Measurements from ENCODE around the gene WRNIP1. TPM values are rescaled to one million over a fixed set of nuclear protein-coding genes. Genes with fewer than 3 reads are reported as not detected.
"Not testable (repeated sequence)": the region's sequence is repeated elsewhere in the genome, so short reads cannot be mapped to it uniquely, and the experiment has no call there.

Gene WRNIP1
- total RNA-seq, 2 donors from 2014 or later, result 34.0 to 45.3 TPM

DNA sequence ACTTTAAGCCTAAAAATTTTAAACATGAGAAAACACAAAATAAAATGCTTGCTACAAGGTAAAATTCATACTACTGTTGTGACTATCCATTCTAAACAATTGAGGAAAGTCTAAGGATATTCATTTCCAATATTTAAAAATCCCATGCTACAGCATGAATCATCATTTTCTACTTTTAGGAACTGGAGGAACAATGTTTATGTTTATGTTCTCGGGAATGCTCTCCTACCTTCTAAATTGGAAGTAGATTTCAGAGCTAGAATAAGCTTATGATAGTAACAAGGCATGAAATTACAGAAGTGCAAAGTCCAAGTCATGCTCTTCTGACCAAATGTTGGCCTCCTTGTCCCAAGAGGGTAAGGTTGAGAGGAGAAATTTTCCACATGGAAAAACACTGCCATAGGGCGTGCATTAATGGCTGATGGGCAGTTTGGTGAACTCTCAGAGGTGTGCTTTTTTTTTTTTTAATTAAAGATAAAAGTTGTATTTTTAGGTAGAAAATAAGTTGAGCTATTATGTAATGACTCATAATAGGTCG lies 8.4 kb upstream of the WRNIP1 start:
- no peak overlapping the region for H3K4me3 Mint-ChIP-seq
- DNase-seq, result no peak
- peaks cover 39% of the 10 kb centered on the region for H3K27me3 Mint-ChIP-seq
- no peaks in the 10 kb centered on the region for H3K9me3 ChIP-seq (ENCODE audit: control insufficient read depth, low read length, poor library complexity, severe bottlenecking)
- peaks cover 9% of the 10 kb centered on the region for H3K4me1 Mint-ChIP-seq
- no peaks in the 10 kb centered on the region for H3K36me3 Mint-ChIP-seq (ENCODE audit: low read depth)
- no peak overlapping the region for H3K27ac Mint-ChIP-seq
- no peak for ATAC-seq

DNA sequence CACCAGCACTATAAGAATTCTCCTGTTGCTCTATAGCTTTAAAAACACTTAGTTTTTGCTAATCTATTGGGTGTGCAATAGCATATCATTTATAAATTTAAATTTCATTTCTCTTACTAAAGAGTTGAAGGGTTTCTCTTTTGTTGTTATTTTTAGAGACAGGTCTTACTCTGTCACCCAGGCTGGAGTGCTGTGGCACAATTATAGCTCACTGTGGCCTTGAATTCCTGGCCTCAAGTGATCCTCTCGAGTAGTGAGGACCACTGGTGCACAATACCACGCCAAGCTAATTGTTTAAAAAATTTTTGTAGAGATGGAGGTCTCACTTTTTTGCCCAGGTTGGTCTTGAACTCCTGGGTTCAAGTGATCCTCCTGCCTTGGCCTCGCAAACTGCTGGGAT lies 6.2 kb upstream of the WRNIP1 start:
- H3K27ac Mint-ChIP-seq, result no peak overlapping the region
- H3K4me1 Mint-ChIP-seq, result peaks cover 7% of the 10 kb centered on the region
- no peaks in the 10 kb centered on the region for H3K9me3 ChIP-seq (ENCODE audit: control insufficient read depth, low read length, poor library complexity, severe bottlenecking)
- H3K27me3 Mint-ChIP-seq, result peaks cover 20% of the 10 kb centered on the region
- no peak overlapping the region for H3K4me3 Mint-ChIP-seq
- H3K36me3 Mint-ChIP-seq (ENCODE audit: low read depth), result no peaks in the 10 kb centered on the region
- no peak for ATAC-seq
- no peak for DNase-seq

- Mint-ChIP-seq H3K4me1 (peaks cover 14% of the 10 kb centered on the region), H3K27ac (peak overlapping the region; percentile 65), H3K27me3 (peaks cover 5% of the 10 kb centered on the region), H3K4me3 (peak overlapping the region; percentile 46), H3K36me3 (ENCODE audit: low read depth) (no peaks in the 10 kb centered on the region)
- DNase-seq (no peak), ATAC-seq (no peak)
- H3K9me3 ChIP-seq (ENCODE audit: control insufficient read depth, low read length, poor library complexity, severe bottlenecking), result no peaks in the 10 kb centered on the region
Measured at GRCh38 chr6:2760882-2761842, 4.0 kb upstream of the WRNIP1 start.

DNA sequence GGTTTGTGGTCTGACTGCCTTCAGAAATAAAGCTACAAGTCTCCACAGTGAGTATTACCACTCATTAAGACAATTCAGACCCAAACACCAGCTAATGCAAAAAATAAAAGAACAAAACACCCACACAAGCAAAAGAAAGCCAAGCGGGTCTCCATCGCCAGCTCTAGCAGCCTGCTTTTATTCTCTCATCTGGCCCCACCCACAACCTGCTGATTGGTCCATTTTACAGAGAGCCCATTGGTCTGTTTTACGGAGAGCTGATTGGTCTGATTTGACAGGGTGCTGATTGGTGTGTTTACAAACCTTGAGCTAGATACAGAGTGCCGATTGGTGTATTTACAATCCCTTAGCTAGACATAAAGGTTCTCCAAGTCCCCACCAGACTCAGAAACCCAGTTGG lies 2.3 kb upstream of the WRNIP1 start:
- not testable (repeated sequence) for H3K27me3 Mint-ChIP-seq; H3K27ac Mint-ChIP-seq; H3K4me3 Mint-ChIP-seq; H3K36me3 Mint-ChIP-seq (ENCODE audit: low read depth); DNase-seq; ATAC-seq; H3K9me3 ChIP-seq (ENCODE audit: control insufficient read depth, low read length, poor library complexity, severe bottlenecking)
- H3K4me1 Mint-ChIP-seq, result peaks cover 21% of the 10 kb centered on the region

GRCh38 chr6:2763345-2763841 lies 1.8 kb upstream of the WRNIP1 start:
- Mint-ChIP-seq H3K36me3 (ENCODE audit: low read depth) (no peaks in the 10 kb centered on the region), H3K27ac (peak overlapping the region; percentile 93), H3K27me3 (no peaks in the 10 kb centered on the region), H3K4me1 (peaks cover 26% of the 10 kb centered on the region), H3K4me3 (no peak overlapping the region)
- no peaks in the 10 kb centered on the region for H3K9me3 ChIP-seq (ENCODE audit: control insufficient read depth, low read length, poor library complexity, severe bottlenecking)
- DNase-seq (no peak), ATAC-seq (no peak)

GRCh38 chr6:2763876-2764540 lies 1.2 kb upstream of the WRNIP1 start:
- Mint-ChIP-seq H3K4me3 (peak overlapping the region; percentile 93), H3K27me3 (no peaks in the 10 kb centered on the region), H3K27ac (peak overlapping the region; percentile 93), H3K4me1 (peaks cover 31% of the 10 kb centered on the region), H3K36me3 (ENCODE audit: low read depth) (no peaks in the 10 kb centered on the region)
- no peaks in the 10 kb centered on the region for H3K9me3 ChIP-seq (ENCODE audit: control insufficient read depth, low read length, poor library complexity, severe bottlenecking)
- ATAC-seq (no peak), DNase-seq (no peak)

DNA sequence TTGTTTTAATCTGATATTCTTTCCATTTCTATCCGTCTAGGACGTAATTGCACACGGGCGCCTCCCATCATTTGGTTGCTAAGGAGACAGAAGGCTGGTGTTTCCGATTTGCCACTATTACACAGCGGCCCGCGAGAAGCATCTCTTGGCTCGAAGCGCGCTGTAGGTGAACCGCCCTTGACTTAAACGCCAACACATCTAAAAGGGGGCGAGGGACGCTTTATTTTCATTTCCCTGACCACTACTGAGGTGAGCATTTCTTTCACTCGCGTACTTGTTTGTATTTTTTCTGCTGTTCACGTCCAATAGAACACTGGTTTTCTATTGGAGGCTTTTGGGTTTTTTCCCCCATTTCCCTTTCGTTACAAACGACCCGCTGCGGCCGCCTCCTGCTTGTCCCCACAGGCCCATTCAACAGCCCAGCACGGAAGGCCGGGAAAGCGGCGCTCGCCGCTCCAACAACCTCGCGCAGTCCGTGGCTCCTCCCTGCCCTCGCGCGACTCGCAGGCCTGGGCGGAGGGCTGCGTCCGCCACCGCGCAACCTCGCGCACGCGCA lies 505 bp upstream of the WRNIP1 start:
- peak; percentile 48 for ATAC-seq
- H3K4me1 Mint-ChIP-seq, result peaks cover 31% of the 10 kb centered on the region
- H3K27me3 Mint-ChIP-seq, result no peaks in the 10 kb centered on the region
- peak overlapping the region; percentile 93 for H3K4me3 Mint-ChIP-seq
- peak; percentile 30 to 58 (median 49) for DNase-seq
- peak overlapping the region; percentile 93 for H3K27ac Mint-ChIP-seq
- no peaks in the 10 kb centered on the region for H3K9me3 ChIP-seq (ENCODE audit: control insufficient read depth, low read length, poor library complexity, severe bottlenecking)
- H3K36me3 Mint-ChIP-seq (ENCODE audit: low read depth), result no peaks in the 10 kb centered on the region

- H3K4me1 Mint-ChIP-seq, result peaks cover 37% of the 10 kb centered on the region
- ATAC-seq, result no peak
Measured at GRCh38 chr6:2765896-2766766, 938 bp downstream of the WRNIP1 start.

DNA sequence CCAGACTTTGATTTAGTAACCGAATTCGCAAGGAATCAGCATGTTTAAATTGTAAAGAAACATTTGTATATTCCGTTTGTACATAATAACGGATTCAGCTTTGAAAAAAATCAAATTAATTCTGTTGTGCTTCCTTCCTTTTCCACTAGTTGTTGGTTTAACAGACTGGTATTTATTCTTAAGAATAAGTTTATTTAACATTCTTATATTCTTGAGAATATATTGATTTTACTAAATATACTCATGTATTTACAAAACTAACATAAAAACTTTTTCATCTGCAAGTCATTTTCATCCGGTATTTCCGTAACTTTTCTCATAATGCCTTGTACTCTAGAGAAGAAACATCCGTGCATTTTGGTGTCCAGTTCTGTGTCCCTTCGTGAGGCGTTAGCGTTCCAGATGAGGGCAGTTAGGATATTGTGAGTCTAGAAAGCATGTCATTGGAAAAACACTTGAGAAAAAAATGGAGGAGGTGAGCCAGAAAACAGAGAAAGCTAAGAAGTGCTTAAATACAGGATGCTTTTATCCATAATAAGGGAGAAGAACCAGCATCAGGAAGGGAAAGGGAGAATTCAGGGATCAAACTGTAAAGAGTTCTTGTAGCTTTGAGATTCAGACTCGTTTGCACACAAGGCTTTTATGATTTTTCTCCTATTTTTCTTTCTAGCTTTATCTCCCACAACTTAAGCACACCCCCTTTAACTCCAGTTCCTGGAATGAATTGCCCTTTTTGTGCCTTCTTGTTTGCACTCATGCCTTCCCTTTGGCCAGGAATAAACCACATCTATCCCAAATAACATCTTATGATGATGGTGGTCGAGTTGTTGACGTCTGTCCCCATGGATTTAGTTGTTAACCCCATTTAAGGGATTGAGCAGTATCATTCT lies 1.8 kb downstream of the WRNIP1 start:
- Mint-ChIP-seq H3K36me3 (ENCODE audit: low read depth) (peaks cover 2% of the 10 kb centered on the region), H3K4me3 (peak overlapping the region; percentile 93), H3K27ac (peak overlapping the region; percentile 82), H3K27me3 (no peaks in the 10 kb centered on the region), H3K4me1 (peaks cover 39% of the 10 kb centered on the region)
- DNase-seq (no peak), ATAC-seq (no peak)
- no peaks in the 10 kb centered on the region for H3K9me3 ChIP-seq (ENCODE audit: control insufficient read depth, low read length, poor library complexity, severe bottlenecking)

More at GRCh38 chr6:2765896-2766766, 938 bp downstream of the WRNIP1 start:
- H3K9me3 ChIP-seq (ENCODE audit: control insufficient read depth, low read length, poor library complexity, severe bottlenecking), result no peaks in the 10 kb centered on the region
- peak overlapping the region; percentile 82 for H3K27ac Mint-ChIP-seq
- peak overlapping the region; percentile 93 for H3K4me3 Mint-ChIP-seq
- DNase-seq, result peak; percentile 37 to 43 (median 41)
- H3K36me3 Mint-ChIP-seq (ENCODE audit: low read depth), result peaks cover 2% of the 10 kb centered on the region
- no peaks in the 10 kb centered on the region for H3K27me3 Mint-ChIP-seq

- H3K36me3 Mint-ChIP-seq (ENCODE audit: low read depth), result peaks cover 2% of the 10 kb centered on the region
- no peaks in the 10 kb centered on the region for H3K27me3 Mint-ChIP-seq
- ATAC-seq (no peak), DNase-seq (no peak)
- H3K4me3 Mint-ChIP-seq, result peak overlapping the region; percentile 93
- peak overlapping the region; percentile 24 for H3K27ac Mint-ChIP-seq
- peaks cover 42% of the 10 kb centered on the region for H3K4me1 Mint-ChIP-seq
- H3K9me3 ChIP-seq (ENCODE audit: control insufficient read depth, low read length, poor library complexity, severe bottlenecking), result no peaks in the 10 kb centered on the region
Measured at GRCh38 chr6:2767657-2768524, 2.7 kb downstream of the WRNIP1 start.

DNA sequence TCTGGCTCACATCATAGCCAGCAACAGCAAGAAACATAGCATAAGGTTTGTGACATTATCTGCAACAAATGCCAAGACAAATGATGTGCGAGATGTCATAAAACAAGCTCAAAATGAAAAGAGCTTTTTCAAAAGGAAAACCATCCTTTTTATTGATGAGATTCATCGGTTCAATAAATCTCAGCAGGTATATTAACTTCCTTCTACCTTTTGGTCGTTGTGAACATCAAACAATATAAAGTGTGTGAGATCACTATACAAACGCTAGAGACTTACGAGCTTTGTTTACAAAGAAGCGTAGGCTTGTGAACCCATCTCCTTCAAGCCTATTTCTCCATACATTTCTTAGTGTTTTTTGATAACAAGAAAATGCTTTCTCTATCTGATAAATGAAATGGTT lies 3.5 kb downstream of the WRNIP1 start:
- Mint-ChIP-seq H3K27me3 (no peaks in the 10 kb centered on the region), H3K36me3 (ENCODE audit: low read depth) (peaks cover 2% of the 10 kb centered on the region), H3K4me3 (peak overlapping the region; percentile 93), H3K4me1 (peaks cover 48% of the 10 kb centered on the region), H3K27ac (peak overlapping the region; percentile 24)
- no peaks in the 10 kb centered on the region for H3K9me3 ChIP-seq (ENCODE audit: control insufficient read depth, low read length, poor library complexity, severe bottlenecking)
- DNase-seq, result no peak
- ATAC-seq, result no peak
